NCI-H460 (cell line): ENCODE measurements around the gene SMIM27. TPM values are rescaled to one million over a fixed set of nuclear protein-coding genes. Genes with fewer than 3 reads are reported as not detected.
A peak's percentile ranks its signal among the peaks of the same experiment; 100 is the strongest.

Experiments used
- DNase-seq: peaks from one replicate; pipeline ENCODE4 v3.0.0-alpha.2; 2016; ENCODE audit warnings: low read depth; ENCODE audit errors: extremely low read depth
- total RNA-seq: library from RNA; depleted of rRNA; stranded (reverse); fragments of >200 nt; shearing (Covaris generic); gene quantifications from 2 replicates; pipeline ENCODE4 v1.2.3, GENCODE V29; 2014

Gene SMIM27
- total RNA-seq, 1 experiment from 2014 or later, result 1.4 TPM

DNA sequence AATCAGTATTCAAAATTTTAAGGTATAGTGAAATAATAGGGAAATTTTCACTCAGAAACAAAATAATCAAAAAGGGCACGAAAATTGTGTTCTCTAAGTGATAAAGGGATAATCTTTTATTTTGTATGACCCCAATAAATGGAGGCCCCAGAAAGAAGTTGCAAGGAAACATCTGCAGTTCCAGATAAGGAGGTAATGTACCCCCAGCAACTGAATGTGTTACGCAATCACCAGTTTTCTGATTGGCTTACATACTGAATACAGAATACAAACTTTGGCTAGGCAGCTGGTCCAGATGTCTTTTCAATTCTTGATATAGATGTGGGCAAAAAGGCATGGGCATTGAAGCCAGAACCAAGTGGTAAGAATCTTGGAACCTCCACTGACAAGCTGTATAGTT lies 2.0 kb downstream of the SMIM27 start:
- DNase-seq, result no peak

GRCh38 chr9:32554591-32554990 lies 2.5 kb downstream of the SMIM27 start:
- no peak for DNase-seq

- DNase-seq, result no peak
These were observed 6.3 kb downstream of the SMIM27 start for GRCh38 chr9:32558408-32558934.

GRCh38 chr9:32565967-32566366 lies 13.8 kb downstream of the SMIM27 start:
- DNase-seq, result no peak

DNA sequence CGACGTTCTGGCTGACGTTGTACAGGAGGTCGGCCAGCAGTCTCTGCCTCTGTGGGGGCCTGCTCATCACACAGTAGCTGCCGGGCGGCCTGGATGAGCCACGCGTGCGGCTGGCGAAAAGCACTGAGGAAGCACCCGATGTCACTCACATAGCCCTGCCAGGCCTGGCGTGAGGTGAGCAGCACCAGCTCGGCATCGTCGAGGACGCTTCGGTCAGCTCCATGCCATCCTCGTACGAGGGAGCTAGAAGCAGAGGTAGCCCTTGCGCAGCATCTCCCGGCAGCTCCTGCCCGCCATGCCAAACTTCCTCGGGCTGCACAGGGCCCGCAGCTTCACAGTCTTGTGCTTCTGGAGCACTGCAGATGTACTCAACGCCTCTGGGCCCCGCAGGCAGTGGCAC lies 14.6 kb downstream of the SMIM27 start:
- DNase-seq, result no peak

GRCh38 chr9:32570262-32570661 lies 18.1 kb downstream of the SMIM27 start:
- no peak for DNase-seq

DNA sequence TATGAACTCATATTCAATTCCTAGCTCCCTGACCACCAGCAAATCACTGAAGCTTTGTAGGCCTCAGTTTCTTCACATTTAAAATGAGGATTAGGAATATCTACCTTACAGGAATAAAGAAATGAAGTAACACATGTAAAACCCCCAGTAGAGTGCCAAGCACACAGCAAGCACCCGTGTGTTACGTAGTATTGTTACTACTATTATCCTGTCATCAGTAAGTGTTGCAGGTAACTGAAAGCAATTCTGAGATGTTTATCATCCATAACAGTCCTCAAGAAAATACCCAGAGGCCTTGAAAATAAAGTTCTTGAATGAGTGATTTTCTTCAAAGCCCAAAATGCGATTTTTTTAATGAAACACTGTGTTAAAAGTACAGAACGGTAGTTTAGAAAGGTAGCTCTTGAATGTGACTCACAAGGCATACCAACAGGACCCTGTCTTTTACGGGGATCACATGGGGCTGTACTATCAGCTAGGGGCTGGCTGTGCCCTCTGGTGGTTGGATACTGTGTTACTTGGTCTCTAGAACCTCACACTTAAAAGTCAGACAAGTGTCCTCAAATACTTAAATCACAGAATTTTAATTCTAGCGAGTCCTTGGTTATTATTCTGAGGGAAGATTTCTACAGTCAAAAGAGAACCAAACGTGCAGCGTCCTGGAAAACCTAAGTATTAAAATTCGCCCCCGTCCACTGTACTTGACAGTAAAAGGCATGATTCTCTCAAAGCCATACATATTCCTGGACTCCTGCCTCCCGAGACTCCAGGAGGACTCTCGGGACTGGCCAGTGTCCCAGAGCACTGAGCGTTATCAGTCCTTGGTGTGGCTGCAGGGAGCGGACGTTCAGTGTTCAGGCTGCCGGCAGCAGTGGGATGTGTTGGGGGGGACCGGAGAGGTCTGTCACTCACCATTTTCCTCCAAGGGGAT lies 20.1 kb downstream of the SMIM27 start:
- DNase-seq, result peak; percentile 54

DNA sequence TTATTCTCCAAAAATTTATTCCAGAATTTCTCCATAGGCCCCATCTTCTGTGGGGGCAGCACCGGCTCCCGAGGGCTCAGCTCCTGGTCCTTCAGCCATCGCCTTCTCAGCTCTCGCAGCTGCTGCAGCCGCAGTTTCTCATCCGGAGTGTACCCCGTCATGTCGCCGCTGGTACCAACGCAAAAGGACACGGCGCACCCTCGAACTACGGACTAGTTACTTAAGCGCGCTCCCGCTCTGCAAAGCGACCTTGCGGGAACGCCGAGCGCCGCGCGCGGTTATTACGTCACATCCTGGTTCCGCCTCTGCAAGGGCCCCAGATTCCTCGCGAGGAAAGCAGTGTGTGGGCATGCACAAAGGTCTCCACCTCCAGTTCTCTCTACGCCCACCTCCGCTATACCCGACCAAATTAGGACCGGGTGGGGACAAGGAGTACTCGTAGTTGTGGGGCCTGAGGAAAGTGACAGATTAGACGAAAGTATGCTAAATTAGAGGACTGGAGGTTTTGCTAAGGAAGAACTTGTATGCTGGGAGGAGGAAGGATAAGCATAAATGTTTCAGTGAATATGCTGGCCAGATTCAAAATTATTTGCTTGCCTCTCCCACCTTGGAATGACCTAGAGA lies 20.9 kb downstream of the SMIM27 start, which contains the start of gene NDUFB6:
Gene NDUFB6, minus strand, starts transcription at position 260 of the 624 bp plus-strand sequence. Its CDS starts 99 bp downstream, at position 161.
- peak; percentile 81 for DNase-seq

DNA sequence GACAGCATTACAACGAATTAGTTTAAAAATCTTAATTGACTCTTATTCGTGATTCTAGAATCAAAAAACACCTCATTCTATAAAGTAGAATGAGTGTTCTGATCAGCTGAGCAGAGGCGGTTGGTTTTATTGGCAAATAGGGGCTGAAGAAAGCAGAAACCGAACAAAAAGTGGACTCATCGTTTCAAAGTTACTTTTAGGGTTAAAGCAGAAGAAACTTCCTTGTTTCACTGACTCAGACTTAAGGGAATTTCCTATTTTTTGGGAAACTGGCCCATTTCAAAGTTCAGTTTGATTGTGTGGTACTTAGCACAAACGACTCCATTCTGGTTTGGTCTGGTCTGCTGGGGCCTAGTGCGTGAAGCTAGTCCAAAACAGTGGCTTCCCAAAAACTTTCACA lies 21.7 kb downstream of the SMIM27 start:
- no peak for DNase-seq

DNA sequence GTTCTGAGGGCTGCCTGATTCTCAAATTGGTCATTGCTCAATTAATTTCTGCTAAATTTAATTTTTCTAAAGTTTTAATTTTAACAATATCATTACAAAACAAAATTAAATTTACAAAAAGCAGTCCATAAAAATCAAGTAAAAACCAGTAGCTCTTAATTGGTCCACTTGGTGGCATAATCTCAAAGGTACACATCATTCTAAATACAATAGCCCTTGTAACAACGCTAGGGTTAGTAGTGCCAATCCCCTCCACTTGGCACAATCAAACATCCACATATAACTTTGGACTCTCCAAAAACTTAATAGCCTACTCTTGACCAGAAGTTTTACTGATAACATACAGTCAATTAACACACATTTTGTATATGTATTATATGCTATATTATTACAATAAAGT lies 22.7 kb downstream of the SMIM27 start:
- no peak for DNase-seq

GRCh38 chr9:32577316-32577715 lies 25.2 kb downstream of the SMIM27 start:
- no peak for DNase-seq

DNA sequence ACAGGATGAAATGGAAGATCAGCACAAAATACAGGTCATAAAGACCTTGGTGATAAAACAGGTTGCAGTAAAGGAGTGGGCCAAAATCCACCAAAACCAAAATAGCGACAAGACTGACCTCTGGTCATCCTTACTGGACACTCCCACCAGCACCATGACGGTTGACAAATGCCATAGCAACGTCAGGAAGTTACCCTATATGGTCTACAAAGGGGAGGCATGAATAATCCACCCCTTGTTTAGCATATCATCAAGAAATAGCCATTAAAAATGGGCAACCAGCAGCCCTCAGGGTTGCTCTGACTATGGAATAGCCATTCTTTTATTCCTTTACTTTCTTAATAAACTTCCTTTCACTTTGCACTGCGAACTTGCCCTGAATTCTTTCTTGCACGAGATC lies 26.8 kb downstream of the SMIM27 start:
- no peak for DNase-seq

GRCh38 chr9:32579706-32580331 lies 27.7 kb downstream of the SMIM27 start:
- DNase-seq, result peak; percentile 48

GRCh38 chr9:32580631-32581300 lies 28.6 kb downstream of the SMIM27 start:
- no peak for DNase-seq

DNA sequence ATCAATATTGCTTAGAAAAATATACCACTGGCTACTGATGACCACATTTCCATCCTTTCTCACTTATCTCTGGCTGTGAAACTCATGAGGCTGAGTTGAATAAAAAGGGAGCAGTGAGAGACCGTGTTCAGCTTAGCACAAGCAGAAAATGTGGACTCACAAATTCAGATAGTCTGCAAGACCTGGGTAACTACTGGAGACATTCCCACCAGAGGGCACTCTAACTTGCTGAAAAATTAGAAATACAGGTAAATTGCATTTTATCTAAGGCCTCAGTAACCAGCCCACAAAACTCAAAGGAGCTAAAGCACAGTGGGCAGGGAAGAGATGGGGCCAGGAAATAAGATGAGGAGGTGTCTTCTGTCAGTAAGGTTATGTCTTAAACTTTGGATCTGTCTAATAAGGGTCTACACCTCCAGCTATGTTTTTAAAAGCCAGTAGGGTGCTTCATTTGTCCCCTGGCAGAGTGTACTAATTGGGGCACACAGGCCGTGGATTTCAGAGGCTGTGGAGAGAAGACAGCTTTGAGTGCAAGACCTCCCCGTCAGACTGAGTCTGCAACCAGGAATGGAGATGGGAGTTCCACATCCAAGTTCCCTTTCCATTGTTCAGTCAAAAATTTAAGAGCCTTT lies 29.5 kb downstream of the SMIM27 start:
- peak; percentile 19 for DNase-seq

- no peak for DNase-seq
These were observed 32.7 kb downstream of the SMIM27 start for GRCh38 chr9:32584784-32585183.

- DNase-seq, result no peak
These were observed 35.8 kb downstream of the SMIM27 start for GRCh38 chr9:32587901-32588300.

- DNase-seq, result peak; percentile 33
These were observed 37.1 kb downstream of the SMIM27 start for GRCh38 chr9:32589083-32589723.

GRCh38 chr9:32590476-32590875 lies 38.3 kb downstream of the SMIM27 start:
- no peak for DNase-seq

DNA sequence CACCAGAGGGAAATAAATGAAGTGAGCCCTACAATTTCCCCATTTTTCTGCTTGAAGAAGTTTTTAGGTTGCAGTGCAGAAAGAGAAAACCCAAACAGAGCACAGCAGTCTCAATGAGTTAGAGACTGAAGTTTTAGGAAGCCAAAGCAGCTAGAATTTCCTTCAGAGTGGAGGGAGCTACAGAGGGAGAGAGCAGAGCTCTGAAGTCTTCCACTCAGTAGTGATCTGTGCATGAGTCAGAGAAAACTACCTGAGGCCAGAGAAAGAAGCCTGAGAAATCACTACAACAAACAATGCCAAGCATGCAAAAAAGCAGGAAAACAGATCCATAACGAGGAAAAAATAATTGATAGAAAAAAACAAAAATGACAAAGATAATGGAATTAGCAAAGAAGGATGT lies 38.8 kb downstream of the SMIM27 start:
- no peak for DNase-seq
